IMR-90 (cell line): ENCODE results near the gene RCN2. TPM values are rescaled to one million over a fixed set of nuclear protein-coding genes. Genes with fewer than 3 reads are reported as not detected.

Source experiments
- ATAC-seq: fragments of 200-7000 bp; cut with Tn5 transposase; 2 replicates; pipeline ENCODE4 v1.9.1; 2020; ENCODE audit warnings: low read depth, mild to moderate bottlenecking, moderate library complexity
- BruUV-seq: library from RNA; stranded (reverse); fragments of 400-500 nt; replicated peaks from 2 replicates; lab custom pipeline; 2021; lab: Mats Ljungman, UMichigan
- CTCF ChIA-PET: fragments of 300-600 bp; formaldehyde crosslinking; extraction: SDS; loops from one replicate; lab custom pipeline; 2021; ENCODE audit warnings: antibody characterized with exemption; lab: Yijun Ruan, JAX
- POLR2A ChIA-PET: fragments of 300-600 bp; sonication (Branson Sonifier 250); formaldehyde crosslinking; loops from one replicate; lab custom pipeline; 2022; ENCODE audit warnings: antibody characterized with exemption; ENCODE audit not compliant: unreplicated experiment; lab: Charles Lee
- DNase-seq: peaks from one replicate; pipeline ENCODE4 v3.0.0; 2013
- H2AFZ ChIP-seq: replicated peaks from 2 replicates; pipeline ENCODE3; 2013; ENCODE audit warnings: low read length, mild to moderate bottlenecking; ENCODE audit not compliant: poor library complexity
- H2AK5ac ChIP-seq: 2 replicates; pipeline ENCODE4 v1.6.1; 2013; ENCODE audit warnings: low read depth, low read length, inconsistent platforms
- H2AK9ac ChIP-seq: replicated peaks from 2 replicates; pipeline ENCODE3; 2013; ENCODE audit warnings: mild to moderate bottlenecking, low read depth, low read length, moderate library complexity; ENCODE audit not compliant: poor library complexity
- H2BK120ac ChIP-seq: 2 replicates; pipeline ENCODE4 v1.6.1; 2013; ENCODE audit warnings: low read depth, low read length, inconsistent platforms
- H2BK15ac ChIP-seq: 3 replicates; pipeline ENCODE4 v1.6.1; 2013; ENCODE audit warnings: low read depth, low read length, inconsistent platforms
- H2BK20ac ChIP-seq: 2 replicates; pipeline ENCODE4 v1.6.1; 2013; ENCODE audit warnings: low read depth, mild to moderate bottlenecking, inconsistent platforms, low read length, moderate library complexity
- H2BK5ac ChIP-seq: 2 replicates; pipeline ENCODE4 v1.6.1; 2013; ENCODE audit warnings: mild to moderate bottlenecking, low read depth, low read length, inconsistent platforms; ENCODE audit not compliant: poor library complexity, severe bottlenecking
- H3K14ac ChIP-seq: replicated peaks from 2 replicates; pipeline ENCODE4 v1.6.1; 2013; ENCODE audit warnings: low read depth, low read length, inconsistent platforms
- H3K18ac ChIP-seq: 2 replicates; pipeline ENCODE4 v1.6.1; 2013; ENCODE audit warnings: low read depth, low read length, control low read depth
- H3K23ac ChIP-seq: 2 replicates; pipeline ENCODE4 v1.6.1; 2013; ENCODE audit warnings: low read depth, low read length, inconsistent platforms
- H3K27ac ChIP-seq: 2 replicates; pipeline ENCODE4 v1.5.1; 2013; ENCODE audit warnings: mild to moderate bottlenecking, control low read depth, low read length; ENCODE audit not compliant: insufficient read depth
- H3K27me3 ChIP-seq: 2 replicates; pipeline ENCODE4 v1.6.1; 2013; ENCODE audit warnings: low read length; ENCODE audit not compliant: control insufficient read depth, insufficient read depth
- H3K36me3 ChIP-seq: 2 replicates; pipeline ENCODE4 v1.6.1; 2013; ENCODE audit warnings: low read length, mixed read lengths; ENCODE audit not compliant: control insufficient read depth, insufficient read depth
- H3K4ac ChIP-seq: 2 replicates; pipeline ENCODE4 v1.6.1; 2013; ENCODE audit warnings: low read depth, low read length, inconsistent platforms
- H3K4me1 ChIP-seq: 2 replicates; pipeline ENCODE4 v1.6.1; 2013; ENCODE audit warnings: low read length, mixed read lengths; ENCODE audit not compliant: control insufficient read depth, insufficient read depth
- H3K4me2 ChIP-seq: 2 replicates; pipeline ENCODE4 v1.6.1; 2013; ENCODE audit warnings: low read depth, mild to moderate bottlenecking, control low read depth, low read length, moderate library complexity
- H3K4me3 ChIP-seq: 2 replicates; pipeline ENCODE4 v1.5.1; 2013; ENCODE audit warnings: low read depth, mild to moderate bottlenecking, control low read depth, low read length, moderate library complexity; ENCODE audit not compliant: insufficient read depth
- H3K56ac ChIP-seq: 2 replicates; pipeline ENCODE4 v1.6.1; 2013; ENCODE audit warnings: low read length, inconsistent platforms; ENCODE audit not compliant: insufficient read depth; ENCODE audit errors: extremely low read depth
- H3K79me1 ChIP-seq, 2 experiments: 2 replicates each; pipeline ENCODE4 v1.6.1; 2013; ENCODE audit warnings: low read length in 2 of 2, inconsistent platforms in 1 of 2, low read depth in 1 of 2
- H3K9ac ChIP-seq: 2 replicates; pipeline ENCODE4 v1.6.1; 2013; ENCODE audit warnings: low read depth, low read length, control low read depth
- H3K9me1 ChIP-seq: 2 replicates; pipeline ENCODE4 v1.6.1; 2013; ENCODE audit warnings: low read length, inconsistent platforms; ENCODE audit not compliant: insufficient read depth
- H3K9me3 ChIP-seq: 2 replicates; pipeline ENCODE4 v1.6.1; 2013; ENCODE audit warnings: low read length; ENCODE audit not compliant: control insufficient read depth, insufficient read depth
- H4K20me1 ChIP-seq: 2 replicates; pipeline ENCODE4 v1.6.1; 2013; ENCODE audit warnings: low read length, inconsistent platforms; ENCODE audit not compliant: insufficient read depth
- H4K5ac ChIP-seq: 2 replicates; pipeline ENCODE4 v1.6.1; 2013; ENCODE audit warnings: mild to moderate bottlenecking, low read depth, low read length, control low read depth
- H4K8ac ChIP-seq, 2 experiments: 2 replicates each; pipeline ENCODE4 v1.6.1; 2013; ENCODE audit warnings: low read depth in 2 of 2, low read length in 2 of 2, control low read depth in 1 of 2, inconsistent platforms in 1 of 2
- H4K91ac ChIP-seq: 2 replicates; pipeline ENCODE4 v1.6.1; 2013; ENCODE audit warnings: low read depth, low read length, inconsistent platforms; ENCODE audit not compliant: insufficient read depth
- CHD1 ChIP-seq: IDR thresholded peaks from 2 replicates; pipeline ENCODE4 v1.6.1; 2012; ENCODE audit warnings: low read depth, low read length, improper control_type of control experiment
- FOS ChIP-seq: fragments of 150-350 bp; IDR thresholded peaks from 2 replicates; pipeline ENCODE4 v1.6.1; 2016; ENCODE audit warnings: low read depth, low read length
- MAFK ChIP-seq: IDR thresholded peaks from 2 replicates; pipeline ENCODE4 v1.6.1; 2012; ENCODE audit warnings: low read depth, low read length, improper control_type of control experiment
- MAZ ChIP-seq: IDR thresholded peaks from 2 replicates; pipeline ENCODE4 v1.6.1; 2012; ENCODE audit warnings: low read depth, mild to moderate bottlenecking, low read length, improper control_type of control experiment, moderate library complexity, borderline replicate concordance
- MXI1 ChIP-seq: IDR thresholded peaks from 2 replicates; pipeline ENCODE4 v1.6.1; 2012; ENCODE audit warnings: low read depth, mild to moderate bottlenecking, low read length, moderate library complexity, borderline replicate concordance
- POLR2A ChIP-seq: IDR thresholded peaks from 2 replicates; pipeline ENCODE4 v1.6.1; 2012; ENCODE audit warnings: mild to moderate bottlenecking, low read depth, low read length
- RCOR1 ChIP-seq: IDR thresholded peaks from 2 replicates; pipeline ENCODE4 v1.6.1; 2012; ENCODE audit warnings: mild to moderate bottlenecking, low read length, improper control_type of control experiment; ENCODE audit not compliant: insufficient replicate concordance
- RFX5 ChIP-seq: IDR thresholded peaks from 2 replicates; pipeline ENCODE4 v1.8.0; 2012; ENCODE audit warnings: low read depth, mild to moderate bottlenecking, low read length, moderate library complexity
- USF2 ChIP-seq: fragments of 150-350 bp; IDR thresholded peaks from 2 replicates; pipeline ENCODE4 v1.6.1; 2017; ENCODE audit warnings: mild to moderate bottlenecking, antibody characterized with exemption, low read length, low read depth
- WGBS, 2 experiments: methylation state at CpG; one replicate each; pipeline versions ENCODE4 v1.1.5 to v1.1.7; 2013; ENCODE audit warnings: missing lambda C conversion rate in 2 of 2; ENCODE audit not compliant: insufficient read length in 1 of 2; ENCODE audit errors: extremely low coverage in 2 of 2; 5-methylcytosine and 5-hydroxymethylcytosine counted together
- dilution Hi-C: fragments of 300-500 bp; cut with HindIII; formaldehyde crosslinking; loops from one replicate; pipeline ENCODE4 v1.14.3; 2018; ENCODE audit warnings: low sequenced_read_pairs; ENCODE audit not compliant: unreplicated experiment
- in situ Hi-C: fragments of 300-500 bp; cut with MboI; formaldehyde crosslinking; loops from 3 replicates; pipeline ENCODE4 v1.14.3; 2019; ENCODE audit warnings: low sequenced_read_pairs, inconsistent platforms, mixed read lengths
- intact Hi-C: fragments of 100-400 bp; cut with micrococcal nuclease; formaldehyde crosslinking; loops from 2 replicates; pipeline ENCODE4 v1.10.0; 2022
- polyA plus RNA-seq, 3 experiments: library from polyadenylated mRNA; depleted of rRNA; stranded (reverse); fragments of >200 nt; gene quantifications; 2 replicates each; pipeline ENCODE4 v1.2.3, GENCODE V29; 2012; ENCODE audit warnings: low replicate concordance in 1 of 3
- total RNA-seq: library from RNA; depleted of rRNA; stranded (reverse); fragments of >200 nt; gene quantifications from 2 replicates; pipeline ENCODE4 v1.2.3, GENCODE V29; 2012

Gene RCN2
- total and polyA plus RNA-seq, 2 of the 4 experiments (the other 2 are of a cell fraction) = 12.0 to 56.5 TPM

- H4K5ac ChIP-seq = no peak overlapping the region
- H2BK20ac ChIP-seq = no peak overlapping the region
- BruUV-seq = no TSS peak
- H3K4me3 ChIP-seq = no peak overlapping the region
- H3K23ac ChIP-seq = no peak overlapping the region
- no peak overlapping the region for H3K27ac ChIP-seq
- H3K9ac ChIP-seq = no peak overlapping the region
- WGBS, 2 experiments = no CpG with 5 or more reads among the region's 2 CpGs
- peaks cover 4% of the 10 kb centered on the region; the same call in 1 of the 2 replicates for H3K9me1 ChIP-seq
- no peak overlapping the region for H4K91ac ChIP-seq
- POLR2A ChIA-PET = no interaction called here
- ATAC-seq = no peak
- H2AK9ac ChIP-seq = no peak overlapping the region
- H2AK5ac ChIP-seq = no peak overlapping the region
- no peak overlapping the region for H3K14ac ChIP-seq
- CTCF ChIA-PET = no interaction called here
- H2BK15ac ChIP-seq = no peak overlapping the region
- in situ Hi-C loops (no loop called here), intact Hi-C loops (no loop called here), dilution Hi-C loops (no loop called here)
- DNase-seq = no peak
- no peak overlapping the region for H2BK5ac ChIP-seq
- no peak overlapping the region for H4K8ac ChIP-seq
- peaks cover 10% of the 10 kb centered on the region for H3K4me1 ChIP-seq
- H2BK120ac ChIP-seq = no peak overlapping the region
- H3K56ac ChIP-seq = no peak overlapping the region
- peaks cover 6% of the 10 kb centered on the region; the same call in 1 of the 2 replicates for H4K20me1 ChIP-seq
- H3K18ac ChIP-seq = no peak overlapping the region
- no peak overlapping the region for H3K4me2 ChIP-seq
- peaks cover 18 to 39% of the 10 kb centered on the region in 2 experiments for H3K79me1 ChIP-seq
- no peaks in the 10 kb centered on the region for H3K36me3 ChIP-seq
- H3K4ac ChIP-seq = no peak overlapping the region
- H3K27me3 ChIP-seq = no peaks in the 10 kb centered on the region
- no peaks in the 10 kb centered on the region for H3K9me3 ChIP-seq
- H2AFZ ChIP-seq = no peak overlapping the region
- no peak for TF ChIP-seq CHD1
- TF ChIP-seq FOS = no peak
- no peak for TF ChIP-seq RFX5
- no peak for TF ChIP-seq POLR2A
- TF ChIP-seq MAZ = no peak
- TF ChIP-seq USF2 = no peak
- no peak for TF ChIP-seq RCOR1
- no peak for TF ChIP-seq MAFK
- TF ChIP-seq MXI1 = no peak
These were observed 29.6 kb upstream of the RCN2 start for GRCh38 chr15:76901965-76902364.
